HL-60/S4 treated with retinoic acid at 250 ng/mL for 4 days and 3 days (cell line): ENCODE measurements around the gene MPZL3.

Experiments
- in situ Hi-C: fragments of 300-500 bp; cut with MboI; formaldehyde crosslinking; loops from 2 replicates; pipeline ENCODE4 v1.7.0; 2022; ENCODE audit warnings: low sequenced_read_pairs

MPZL3 gene

DNA sequence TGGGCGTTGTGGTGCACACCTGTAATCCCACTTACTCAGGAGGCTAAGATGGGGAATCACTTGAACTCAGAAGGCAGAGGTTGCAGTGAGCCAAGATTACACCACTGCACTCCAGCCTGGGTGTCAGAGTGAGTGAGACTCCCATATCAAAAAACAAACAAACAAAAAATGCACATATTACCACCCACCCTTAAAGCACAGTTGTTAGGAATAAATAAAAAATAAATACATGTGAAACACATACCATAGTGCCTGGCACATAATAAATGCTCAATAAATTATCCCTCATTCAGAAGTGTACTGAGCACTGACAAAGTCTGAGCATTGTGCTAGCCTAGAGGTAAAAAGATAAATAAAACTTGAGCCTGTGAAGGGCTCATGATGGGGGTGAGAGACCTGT lies 18.3 kb downstream of the MPZL3 start:
- in situ Hi-C loops = no loop called here

- in situ Hi-C loops = no loop called here
These were observed 18.8 kb downstream of the MPZL3 start for GRCh38 chr11:118233377-118233776.

DNA sequence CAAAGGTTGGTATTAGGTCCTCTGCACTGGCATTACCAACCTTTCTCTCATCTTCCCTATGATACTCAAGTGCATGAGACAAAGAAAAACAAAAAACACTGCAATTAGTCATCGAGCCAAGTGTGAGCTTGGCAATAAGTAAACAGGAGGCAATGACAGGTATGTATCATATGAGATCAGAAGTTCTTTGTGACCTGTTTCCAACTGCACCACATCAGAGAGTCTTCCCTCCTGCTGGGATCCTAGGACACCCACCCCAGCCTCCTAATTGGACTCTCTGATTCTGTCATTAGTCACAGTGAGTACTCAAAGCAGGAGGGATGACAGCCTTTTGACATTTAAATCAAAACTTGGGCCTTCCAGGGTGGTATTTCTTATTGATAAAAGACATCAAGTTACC lies 19.5 kb downstream of the MPZL3 start:
- in situ Hi-C loops = no loop called here

DNA sequence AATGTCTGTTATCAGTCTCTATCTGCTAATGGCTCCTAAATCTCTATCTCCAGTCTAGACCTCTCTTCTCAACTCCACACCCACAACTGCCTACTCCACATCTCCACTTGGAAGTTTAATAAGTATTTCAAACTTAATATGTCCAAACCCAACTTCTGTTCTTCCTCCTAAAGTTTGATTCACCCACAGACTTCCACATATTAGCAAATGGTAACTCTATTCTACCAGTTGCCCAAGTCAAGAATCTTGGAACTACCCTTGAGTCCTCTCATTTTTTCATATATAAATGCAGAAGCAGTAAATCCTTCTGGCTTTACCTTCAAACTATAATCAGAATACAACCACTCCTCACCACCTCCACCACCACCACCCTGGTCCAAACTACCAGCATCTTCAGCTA lies 20.7 kb downstream of the MPZL3 start:
- in situ Hi-C loops = no loop called here

DNA sequence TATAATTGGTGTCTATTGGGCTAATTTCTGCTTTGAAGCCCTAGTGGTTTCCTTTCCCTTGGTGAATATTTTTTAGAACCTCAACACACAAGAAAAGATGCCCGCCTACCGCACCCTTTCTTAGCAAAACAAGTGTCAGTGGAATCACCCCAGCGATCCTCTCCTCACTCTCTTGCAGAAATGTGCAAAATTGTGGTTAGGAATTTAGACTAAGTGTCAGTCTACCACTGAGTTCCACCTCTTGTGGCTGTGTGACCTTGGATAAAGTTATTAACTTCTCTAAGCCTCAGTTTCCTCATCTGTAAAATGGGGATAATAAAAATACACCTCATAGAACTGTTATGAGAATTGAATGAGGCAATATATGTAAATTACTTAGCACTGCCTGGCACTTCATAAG lies 22.1 kb downstream of the MPZL3 start:
- in situ Hi-C loops = no loop called here

DNA sequence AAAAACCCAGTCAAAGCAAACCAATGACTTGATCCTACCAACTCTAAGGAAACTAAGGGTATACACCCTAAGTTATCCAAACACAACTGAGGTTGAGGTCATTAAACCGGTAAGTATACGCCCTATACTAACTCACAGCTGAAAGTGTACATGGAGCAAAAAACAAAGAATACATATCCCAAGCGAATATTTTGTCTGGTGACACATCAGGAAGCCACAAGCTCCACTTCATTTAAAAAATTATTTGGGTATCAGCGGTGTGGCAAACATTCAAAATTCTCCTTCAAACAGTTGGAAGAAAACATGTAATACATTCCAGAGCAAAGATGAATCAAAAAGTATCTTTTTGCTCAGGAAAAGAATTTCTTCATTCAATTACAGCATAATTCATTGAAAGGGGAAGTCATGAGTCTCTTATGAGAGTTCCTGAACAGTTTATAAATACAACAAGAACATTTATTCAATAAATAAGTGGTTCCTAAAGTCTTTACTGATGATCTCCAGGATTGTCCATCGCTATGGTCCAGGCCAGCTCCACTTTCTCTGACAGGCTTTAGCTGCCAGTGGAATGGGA lies 22.8 kb downstream of the MPZL3 start:
- in situ Hi-C loops = no loop called here

GRCh38 chr11:118227865-118228785 lies 24.0 kb downstream of the MPZL3 start:
- in situ Hi-C loops = no loop called here

GRCh38 chr11:118226781-118227180 lies 25.4 kb downstream of the MPZL3 start:
- in situ Hi-C loops = no loop called here

DNA sequence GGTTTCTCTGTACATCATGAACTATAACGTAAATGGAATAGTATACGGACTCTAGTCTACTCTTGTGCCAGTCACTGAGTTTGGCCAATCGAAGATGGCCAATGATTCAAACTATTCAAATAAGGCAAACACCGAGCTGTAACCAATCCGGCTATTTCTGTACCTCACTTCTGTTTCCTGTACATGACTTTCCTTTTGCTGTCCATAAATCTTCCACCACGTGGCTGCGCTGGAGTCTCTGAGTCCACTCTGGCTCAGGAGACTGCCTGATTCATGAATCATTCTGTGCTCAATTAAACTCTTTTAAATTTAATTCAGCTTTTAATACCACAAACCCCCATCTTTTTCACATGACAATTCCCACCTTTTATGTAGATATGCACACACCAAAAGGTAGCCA lies 25.9 kb downstream of the MPZL3 start:
- in situ Hi-C loops = no loop called here

DNA sequence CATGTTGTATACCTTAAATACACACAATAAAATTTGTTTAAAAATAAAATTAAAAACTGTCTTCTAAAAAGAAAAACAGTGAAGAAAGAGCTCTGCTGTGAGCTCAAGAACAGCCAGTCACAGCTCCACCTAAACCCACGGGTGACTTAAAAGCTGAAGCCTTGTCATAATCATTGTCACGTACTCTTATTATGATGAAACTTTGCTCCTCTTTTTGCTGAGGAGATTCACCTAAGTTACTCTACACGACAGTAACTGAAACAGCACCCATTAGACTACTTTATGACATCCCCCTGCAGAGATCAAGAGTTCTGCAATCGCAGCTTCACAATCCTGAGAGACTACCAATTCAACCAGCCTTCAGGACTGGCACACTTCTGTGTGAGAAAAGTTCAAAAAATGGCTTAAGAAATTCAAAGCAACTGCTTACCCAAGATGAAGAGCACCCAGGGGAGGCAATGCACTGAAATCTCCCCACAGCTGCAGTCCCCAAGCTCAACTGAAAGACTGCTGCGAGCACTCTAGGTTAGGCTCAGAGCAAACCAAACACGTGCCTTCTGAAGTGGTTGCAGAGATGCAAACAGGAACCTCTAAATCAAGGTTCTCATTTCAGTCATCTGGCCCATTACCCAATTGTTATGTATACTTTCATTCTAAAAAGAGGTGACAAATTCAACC lies 27.5 kb downstream of the MPZL3 start, which contains the start of gene JAML:
TSS of gene JAML (minus strand) at position 501 of the 678 bp plus-strand sequence. CDS start 10,145 bp downstream, outside the sequence.
- in situ Hi-C loops = no loop called here

- in situ Hi-C loops = no loop called here
These were observed 28.2 kb downstream of the MPZL3 start for GRCh38 chr11:118223992-118224391.

GRCh38 chr11:118223570-118223969 lies 28.6 kb downstream of the MPZL3 start:
- in situ Hi-C loops = no loop called here

- in situ Hi-C loops = no loop called here
These were observed 29.7 kb downstream of the MPZL3 start for GRCh38 chr11:118222437-118222836.

DNA sequence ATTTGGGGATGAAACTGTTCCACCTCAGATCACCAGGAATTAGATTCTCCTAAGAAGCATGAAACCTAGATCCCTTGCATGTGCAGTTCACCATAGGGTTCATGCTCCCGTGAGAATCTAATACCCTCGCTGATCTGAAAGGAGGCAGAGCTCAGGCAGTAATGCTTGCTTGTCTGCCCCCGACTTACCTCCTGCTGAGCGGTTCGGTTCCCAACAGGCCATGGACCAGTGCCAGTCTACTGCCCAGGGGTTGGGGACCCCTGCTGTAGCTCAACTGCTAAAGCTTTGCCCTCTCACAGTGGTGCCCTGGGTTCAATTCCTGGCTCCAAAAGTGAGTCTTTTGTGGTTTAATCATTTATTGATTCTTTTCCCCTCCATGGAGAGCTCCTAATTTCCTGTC lies 30.7 kb downstream of the MPZL3 start:
- in situ Hi-C loops = no loop called here

DNA sequence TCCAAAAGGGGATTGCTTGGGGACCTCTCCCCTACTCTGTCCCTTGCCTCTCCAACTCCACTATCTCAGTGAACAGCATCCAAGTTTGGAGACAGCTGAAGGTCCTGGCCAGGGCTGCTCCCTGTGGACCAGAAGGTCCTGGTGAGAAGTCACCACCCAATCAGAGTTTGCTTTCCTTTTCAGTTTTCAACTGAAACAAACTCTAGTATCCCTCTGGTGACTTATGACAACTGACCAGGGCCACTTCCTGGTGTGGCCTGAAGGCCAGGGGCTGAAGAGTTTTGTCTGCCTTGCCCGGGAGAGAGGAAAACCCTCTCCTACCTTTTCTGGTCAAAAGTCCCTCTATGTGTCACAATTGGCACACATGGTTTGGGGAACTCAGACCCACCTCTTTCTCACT lies 32.4 kb downstream of the MPZL3 start:
- in situ Hi-C loops = no loop called here

DNA sequence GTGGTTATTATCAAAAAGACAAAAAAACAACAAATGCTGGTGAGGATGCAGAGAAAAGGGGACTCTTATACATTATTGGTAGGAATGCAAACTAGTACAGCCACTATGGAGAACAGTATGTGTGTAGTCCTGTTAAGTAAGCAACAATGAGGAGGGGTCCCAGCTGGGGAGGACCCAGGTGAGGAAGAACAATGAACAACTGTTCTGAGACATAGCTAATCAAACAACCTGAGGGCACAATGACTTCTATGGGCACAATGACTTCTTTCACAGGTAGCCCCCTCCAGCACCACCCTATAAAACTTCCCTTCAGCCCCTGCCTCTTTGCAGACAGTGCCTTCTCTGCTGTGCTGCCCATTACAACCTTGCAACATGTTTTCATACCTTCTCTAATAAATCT lies 32.9 kb downstream of the MPZL3 start:
- in situ Hi-C loops = no loop called here

GRCh38 chr11:118217575-118217974 lies 34.6 kb downstream of the MPZL3 start:
- in situ Hi-C loops = no loop called here

DNA sequence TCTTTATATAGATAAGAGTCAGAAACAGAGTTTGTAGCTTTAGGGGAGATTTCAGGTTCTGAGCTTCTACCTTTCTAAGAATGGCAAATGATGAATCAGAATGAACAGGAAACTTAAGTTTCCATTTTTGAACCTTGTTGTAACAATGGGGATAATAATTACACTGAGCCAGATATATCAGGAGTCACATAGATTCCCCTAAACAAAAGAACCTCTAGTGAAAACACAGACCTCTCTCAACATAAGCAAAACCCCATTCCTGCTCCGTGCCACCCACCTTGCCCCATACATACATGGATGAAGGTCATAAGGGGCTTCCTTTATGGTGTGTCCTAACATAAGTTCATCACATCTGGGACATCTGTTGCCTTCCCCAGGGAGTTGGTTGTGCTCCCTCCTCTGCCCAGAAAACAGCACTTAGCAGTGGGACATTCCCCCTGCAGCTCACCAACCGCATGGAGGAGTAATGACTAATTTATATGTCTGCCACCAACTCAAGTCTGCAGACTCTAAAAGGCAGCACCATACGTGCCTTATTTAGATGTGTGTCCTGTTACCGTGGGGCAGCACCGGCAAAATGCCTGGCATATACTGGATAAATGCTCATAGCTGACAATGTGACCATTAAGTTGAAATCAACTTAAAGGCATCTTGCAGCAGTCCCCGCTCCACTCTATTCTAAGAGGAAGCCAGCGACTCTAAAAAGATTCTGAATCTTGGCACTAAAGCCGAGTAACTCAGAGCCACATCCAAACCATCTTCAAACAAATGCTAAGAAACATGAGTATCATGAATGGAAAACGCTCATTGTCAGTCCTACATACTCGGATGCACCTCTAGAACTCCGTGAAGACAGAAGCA lies 35.3 kb downstream of the MPZL3 start:
- in situ Hi-C loops = no loop called here

DNA sequence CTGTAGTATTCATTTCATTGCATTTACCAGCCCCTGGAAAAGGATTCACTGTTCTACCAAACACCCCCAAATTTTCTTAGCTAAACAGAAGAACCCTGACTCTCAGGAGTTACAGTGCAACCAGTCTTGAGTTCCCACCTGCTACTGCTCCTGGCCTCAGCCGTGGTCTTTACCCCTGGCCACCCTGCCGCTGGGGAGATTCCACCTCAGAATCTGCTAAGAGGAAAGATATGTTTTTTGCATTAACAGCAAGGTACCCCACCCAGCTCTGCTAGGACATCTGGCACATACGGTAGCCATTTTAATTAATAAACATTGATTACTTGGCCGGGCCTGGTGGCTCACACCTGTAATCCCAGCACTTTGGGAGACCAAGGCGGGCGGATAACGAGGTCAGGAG lies 36.4 kb downstream of the MPZL3 start:
- in situ Hi-C loops = no loop called here

DNA sequence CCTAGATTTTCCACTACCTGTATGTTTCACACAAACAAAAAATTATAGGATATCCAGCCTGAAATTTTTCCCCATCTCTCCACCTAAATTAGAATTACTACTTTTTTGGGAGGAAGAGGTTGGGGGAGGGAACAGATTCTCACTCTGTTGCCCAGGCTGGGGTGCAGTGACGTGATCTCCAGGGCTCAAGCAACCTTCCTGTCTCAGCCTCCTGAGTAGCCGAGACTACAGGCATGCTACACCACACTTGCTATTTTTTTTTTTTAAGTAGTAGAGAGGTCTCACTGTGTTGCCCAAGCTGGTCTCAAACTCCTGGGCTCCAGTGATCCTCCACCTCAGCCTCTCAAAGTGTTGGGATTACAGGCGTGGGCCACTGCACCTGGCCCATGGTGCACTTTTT lies 36.9 kb downstream of the MPZL3 start:
- in situ Hi-C loops = no loop called here
